ENCODE data around the gene HLCS. TPM values are rescaled to one million over a fixed set of nuclear protein-coding genes. Genes with fewer than 3 reads are reported as not detected.
"Not testable (repeated sequence)": the region's sequence is repeated elsewhere in the genome, so short reads cannot be mapped to it uniquely, and the experiment has no call there.

HLCS gene
- total RNA-seq, 4 donors from 2014 or later, result 20.0 to 75.4 (median 32.8) TPM

DNA sequence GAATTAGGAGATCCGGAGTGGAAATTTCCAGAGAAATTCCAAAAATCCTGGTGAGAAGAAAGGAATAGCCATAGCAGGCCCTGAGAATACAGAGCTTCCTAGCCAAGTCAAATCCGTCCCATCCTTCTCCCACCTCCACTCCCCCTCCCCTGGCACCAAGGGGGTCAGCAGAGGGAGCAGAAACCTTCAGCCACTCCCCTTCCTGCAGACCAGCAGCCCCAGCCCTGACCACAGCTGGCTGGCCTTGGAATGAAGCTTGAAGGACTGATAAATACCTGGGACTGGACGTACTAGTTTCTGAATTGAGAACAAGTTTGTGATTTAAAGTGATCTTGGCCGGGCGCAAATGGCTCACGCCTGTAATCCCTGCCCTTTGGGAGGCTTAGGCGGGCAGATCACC, 26.2 kb upstream of the HLCS start:
- intact Hi-C loops (cut with DNase I; ENCODE audit: low total_unique reads), result no loop called here
- no peak overlapping the region for H3K27ac ChIP-seq
- peaks cover 0 to 13% (median 5%) of the 10 kb centered on the region in 4 donors for H3K4me1 ChIP-seq
- H3K36me3 ChIP-seq, result no peaks in the 10 kb centered on the region
- H3K4me3 ChIP-seq, result no peak overlapping the region
- in situ Hi-C loops (cut with MboI; ENCODE audit: low pct_ligation_motif_present in 1 of 4, low pct_unique_long_range_greater_than_20kb in 1 of 4, low sequenced_read_pairs in 3 of 4), result loop anchor here in 2 of 4 donors (25.0 kb wide), 2 partner anchors 95 to 570 kb away; no protein-coding TSS in a partner anchor
- TF ChIP-seq POLR2AphosphoS5 (IDR thresholded peaks at IDR 0.05), result no peak
- TF ChIP-seq CTCF (IDR thresholded peaks at IDR 0.05), result no peak
- no peak for TF ChIP-seq POLR2A (IDR thresholded peaks at IDR 0.05)
- no peak for TF ChIP-seq EP300 (IDR thresholded peaks at IDR 0.05; ENCODE audit: low read depth)
- peaks cover 6% of the 10 kb centered on the region for H3K27me3 ChIP-seq
- no peak for DNase-seq
- H3K9me3 ChIP-seq, result no peaks in the 10 kb centered on the region
- WGBS, 2 donors (ENCODE audit: low coverage in 1 of 2), result 83 to 91% methylated on average over 5 to 7 of the region's 7 CpGs

- in situ Hi-C loops (cut with MboI; ENCODE audit: low pct_ligation_motif_present in 1 of 4, low pct_unique_long_range_greater_than_20kb in 1 of 4, low sequenced_read_pairs in 3 of 4) (loop anchor here in 2 of 4 donors (25.0 kb wide), 2 partner anchors 97 to 572 kb away; no protein-coding TSS in a partner anchor), intact Hi-C loops (cut with DNase I; ENCODE audit: low total_unique reads) (loop anchor here (2.0 kb wide), 1 partner anchor 82 kb away; the partner anchor contains the start of genes PIGP and TTC3)
- WGBS, 2 donors (ENCODE audit: low coverage in 1 of 2), result 72% methylated on average over 21 of the region's 21 CpGs; no CpG with 5 or more reads in 1 of the 2 donors
- Histone ChIP-seq H3K9me3 (no peaks in the 10 kb centered on the region), H3K36me3 (no peaks in the 10 kb centered on the region), H3K27ac (peak overlapping the region; percentile 91 to 98 (median 94)), H3K4me1 (peaks cover 0 to 13% (median 5%) of the 10 kb centered on the region in 4 donors), H3K27me3 (peaks cover 6% of the 10 kb centered on the region), H3K4me3 (peak overlapping the region in 3 of 4 donors; percentile 51 to 67 (median 63))
- TF ChIP-seq CTCF (IDR thresholded peaks at IDR 0.05) (no peak), EP300 (IDR thresholded peaks at IDR 0.05; ENCODE audit: low read depth) (no peak), POLR2A (IDR thresholded peaks at IDR 0.05) (no peak), POLR2AphosphoS5 (IDR thresholded peaks at IDR 0.05) (no peak)
- DNase-seq, result no peak
Measured at GRCh38 chr21:36990508-36991205, 24.2 kb upstream of the HLCS start.

DNA sequence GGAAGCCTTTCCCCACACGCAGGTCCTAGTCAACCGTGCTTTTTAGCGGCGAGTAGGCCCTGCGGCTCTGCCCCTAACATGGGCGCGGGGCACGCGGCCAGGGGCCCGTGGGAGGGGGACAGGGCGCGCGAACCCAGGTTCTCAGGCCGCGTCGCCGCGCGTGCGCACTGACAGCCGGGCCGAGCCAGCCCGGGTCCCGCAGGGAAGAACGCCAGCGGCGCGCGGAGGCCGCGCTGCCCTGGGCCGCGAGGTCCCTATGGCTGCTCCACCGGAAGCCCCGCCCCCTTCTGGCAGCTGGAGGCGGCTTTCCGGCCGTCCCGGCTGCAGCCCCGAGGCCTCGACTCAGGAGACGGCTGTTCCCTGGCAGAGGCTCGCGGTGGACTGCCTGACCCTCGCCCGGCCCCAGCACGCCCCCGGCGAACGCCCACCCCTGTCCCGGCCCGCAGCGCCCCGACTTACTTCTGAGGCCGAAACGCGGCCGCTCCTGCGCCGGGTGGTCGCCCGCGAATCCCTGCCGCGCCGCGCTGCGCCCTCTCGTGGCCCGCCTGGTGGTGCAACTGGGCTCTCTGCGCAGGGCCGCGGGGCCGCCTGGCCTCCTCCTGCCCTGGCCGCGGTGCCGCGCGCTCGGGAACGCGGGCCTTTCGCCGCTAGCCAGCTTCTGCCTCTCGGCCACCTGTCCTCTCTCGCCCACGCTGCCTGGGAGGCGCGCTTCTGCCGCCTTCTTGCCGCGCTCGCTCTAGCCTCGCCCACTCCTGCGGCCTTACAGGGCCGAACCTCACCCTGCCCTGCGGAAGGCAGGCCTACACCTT, 23.4 kb upstream of the HLCS start:
- 3% methylated on average over 38 of the region's 97 CpGs; no CpG with 5 or more reads in 1 of the 2 donors for WGBS, 2 donors (ENCODE audit: low coverage in 1 of 2)
- Histone ChIP-seq H3K9me3 (no peaks in the 10 kb centered on the region), H3K36me3 (no peaks in the 10 kb centered on the region), H3K4me1 (peaks cover 0 to 13% (median 5%) of the 10 kb centered on the region in 4 donors), H3K4me3 (peak overlapping the region; percentile 51 to 67 (median 60)), H3K27me3 (peaks cover 6% of the 10 kb centered on the region), H3K27ac (peak overlapping the region; percentile 91 to 98 (median 94))
- in situ Hi-C loops (cut with MboI; ENCODE audit: low pct_ligation_motif_present in 1 of 4, low pct_unique_long_range_greater_than_20kb in 1 of 4, low sequenced_read_pairs in 3 of 4), result loop anchor here in 3 of 4 donors (10.0 to 25.0 kb wide), 3 partner anchors 85 to 572 kb away; partner anchors contain the start of genes PIGP (in 1 of the 3) and TTC3 (in 1 of the 3)
- DNase-seq, result peak; percentile 95
- intact Hi-C loops (cut with DNase I; ENCODE audit: low total_unique reads), result loop anchor here (2.0 kb wide), 1 partner anchor 83 kb away; the partner anchor contains the start of genes PIGP and TTC3
- TF ChIP-seq CTCF (IDR thresholded peaks at IDR 0.05), result peak; percentile 32 to 91 (median 88)
- TF ChIP-seq POLR2AphosphoS5 (IDR thresholded peaks at IDR 0.05), result peak in 2 of 3 donors; percentile 22 to 54
- TF ChIP-seq POLR2A (IDR thresholded peaks at IDR 0.05), result peak; percentile 36
- no peak for TF ChIP-seq EP300 (IDR thresholded peaks at IDR 0.05; ENCODE audit: low read depth)

DNA sequence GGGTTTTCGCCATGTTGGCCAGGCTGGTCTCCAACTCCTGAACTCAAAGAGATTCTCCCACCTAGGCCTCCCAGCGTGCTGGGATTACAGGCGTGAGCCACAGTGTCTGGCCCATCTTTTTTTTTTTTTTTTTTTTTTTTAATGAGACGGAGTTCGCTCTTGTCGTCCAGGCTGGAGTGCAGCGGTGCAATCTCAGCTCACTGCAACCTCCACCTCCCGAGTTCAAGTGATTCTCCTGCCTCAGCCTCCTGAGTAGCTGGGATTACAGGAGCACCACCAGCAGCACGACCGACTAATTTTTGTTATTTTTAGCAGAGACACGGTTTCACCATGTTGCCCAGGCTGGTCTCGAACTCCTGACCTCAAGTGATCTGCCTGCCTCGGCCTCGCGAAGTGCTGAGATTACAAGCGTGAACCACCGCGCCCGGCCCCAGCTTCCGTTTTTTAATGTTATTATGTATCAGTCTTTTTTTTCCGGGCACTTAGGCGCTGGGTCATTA, 22.8 kb upstream of the HLCS start:
- in situ Hi-C loops (cut with MboI; ENCODE audit: low pct_ligation_motif_present in 1 of 4, low pct_unique_long_range_greater_than_20kb in 1 of 4, low sequenced_read_pairs in 3 of 4), result loop anchor here in 3 of 4 donors (10.0 to 25.0 kb wide), 3 partner anchors 86 to 573 kb away; partner anchors contain the start of genes PIGP (in 1 of the 3) and TTC3 (in 1 of the 3)
- peak overlapping the region; percentile 28 to 67 (median 57) for H3K4me3 ChIP-seq
- DNase-seq; H3K27me3 ChIP-seq; H3K36me3 ChIP-seq; intact Hi-C loops (cut with DNase I; ENCODE audit: low total_unique reads); H3K9me3 ChIP-seq: not testable (repeated sequence)
- WGBS, 2 donors (ENCODE audit: low coverage in 1 of 2), result 28 to 45% methylated on average over 10 to 22 of the region's 22 CpGs
- peak overlapping the region; percentile 91 to 98 (median 94) for H3K27ac ChIP-seq
- peaks cover 0 to 13% (median 5%) of the 10 kb centered on the region in 4 donors for H3K4me1 ChIP-seq
